ENCODE measurements around the gene TSSK2. TPM values are rescaled to one million over a fixed set of nuclear protein-coding genes. Genes with fewer than 3 reads are reported as not detected.
A peak's percentile ranks its signal among the peaks of the same experiment; 100 is the strongest.

The TSSK2 gene
- total RNA-seq, 3 donors from 2014 or later, result not detected

- ATAC-seq (no peak), DNase-seq (no peak)
- Mint-ChIP-seq H3K27me3 (ENCODE audit: low read depth) (no peaks in the 10 kb centered on the region), H3K36me3 (ENCODE audit: insufficient read depth) (peaks cover 10% of the 10 kb centered on the region), H3K9me3 (no peaks in the 10 kb centered on the region), H3K4me3 (no peak overlapping the region), H3K4me1 (ENCODE audit: low read depth) (peaks cover 74% of the 10 kb centered on the region)
These were observed 19.5 kb upstream of the TSSK2 start for GRCh38 chr22:19111584-19111983.

GRCh38 chr22:19113429-19113828, 17.7 kb upstream of the TSSK2 start:
- Mint-ChIP-seq H3K4me3 (no peak overlapping the region), H3K4me1 (ENCODE audit: low read depth) (peaks cover 76% of the 10 kb centered on the region), H3K27me3 (ENCODE audit: low read depth) (no peaks in the 10 kb centered on the region)

GRCh38 chr22:19114984-19115552, 16.0 kb upstream of the TSSK2 start:
- DNase-seq (no peak), ATAC-seq (no peak)
- peaks cover 76% of the 10 kb centered on the region for H3K4me1 Mint-ChIP-seq (ENCODE audit: low read depth)

More at GRCh38 chr22:19113429-19113828, 17.7 kb upstream of the TSSK2 start:
- Mint-ChIP-seq H3K9me3 (no peaks in the 10 kb centered on the region), H3K36me3 (ENCODE audit: insufficient read depth) (peaks cover 7% of the 10 kb centered on the region)
- ATAC-seq (no peak), DNase-seq (no peak)

GRCh38 chr22:19115628-19116027, 15.5 kb upstream of the TSSK2 start:
- Mint-ChIP-seq H3K27me3 (ENCODE audit: low read depth) (no peaks in the 10 kb centered on the region), H3K4me1 (ENCODE audit: low read depth) (peaks cover 78% of the 10 kb centered on the region), H3K4me3 (peak overlapping the region; percentile 17), H3K9me3 (no peaks in the 10 kb centered on the region), H3K36me3 (ENCODE audit: insufficient read depth) (peaks cover 7% of the 10 kb centered on the region)
- DNase-seq, result no peak
- ATAC-seq, result no peak

More at GRCh38 chr22:19114984-19115552, 16.0 kb upstream of the TSSK2 start:
- H3K36me3 Mint-ChIP-seq (ENCODE audit: insufficient read depth), result peaks cover 7% of the 10 kb centered on the region
- no peaks in the 10 kb centered on the region for H3K27me3 Mint-ChIP-seq (ENCODE audit: low read depth)
- no peak overlapping the region for H3K4me3 Mint-ChIP-seq
- no peaks in the 10 kb centered on the region for H3K9me3 Mint-ChIP-seq

GRCh38 chr22:19117111-19117512, 14.0 kb upstream of the TSSK2 start:
- Mint-ChIP-seq H3K27me3 (ENCODE audit: low read depth) (no peaks in the 10 kb centered on the region), H3K4me3 (peak overlapping the region; percentile 12), H3K4me1 (ENCODE audit: low read depth) (peaks cover 77% of the 10 kb centered on the region), H3K36me3 (ENCODE audit: insufficient read depth) (peaks cover 7% of the 10 kb centered on the region), H3K9me3 (no peaks in the 10 kb centered on the region)
- ATAC-seq, result no peak
- DNase-seq, result no peak

GRCh38 chr22:19118329-19118880, 12.7 kb upstream of the TSSK2 start:
- ATAC-seq (no peak), DNase-seq (no peak)
- no peaks in the 10 kb centered on the region for H3K9me3 Mint-ChIP-seq
- H3K27me3 Mint-ChIP-seq (ENCODE audit: low read depth), result no peaks in the 10 kb centered on the region
- no peak overlapping the region for H3K4me3 Mint-ChIP-seq
- H3K4me1 Mint-ChIP-seq (ENCODE audit: low read depth), result peaks cover 75% of the 10 kb centered on the region
- peaks cover 7% of the 10 kb centered on the region for H3K36me3 Mint-ChIP-seq (ENCODE audit: insufficient read depth)

GRCh38 chr22:19119949-19120348, 11.2 kb upstream of the TSSK2 start:
- Mint-ChIP-seq H3K27me3 (ENCODE audit: low read depth) (no peaks in the 10 kb centered on the region), H3K36me3 (ENCODE audit: insufficient read depth) (peaks cover 3% of the 10 kb centered on the region), H3K4me1 (ENCODE audit: low read depth) (peaks cover 69% of the 10 kb centered on the region), H3K4me3 (peak overlapping the region; percentile 89), H3K9me3 (no peaks in the 10 kb centered on the region)
- ATAC-seq (no peak), DNase-seq (no peak)

- Mint-ChIP-seq H3K4me1 (ENCODE audit: low read depth) (peaks cover 59% of the 10 kb centered on the region), H3K36me3 (ENCODE audit: insufficient read depth) (no peaks in the 10 kb centered on the region), H3K27me3 (ENCODE audit: low read depth) (no peaks in the 10 kb centered on the region), H3K9me3 (no peaks in the 10 kb centered on the region), H3K4me3 (peak overlapping the region; percentile 89)
- peak; percentile 9 to 13 for ATAC-seq
- DNase-seq, result no peak
These were observed 10.1 kb upstream of the TSSK2 start for GRCh38 chr22:19120829-19121630.

GRCh38 chr22:19121631-19122142, 9.4 kb upstream of the TSSK2 start:
- Mint-ChIP-seq H3K9me3 (no peaks in the 10 kb centered on the region), H3K36me3 (ENCODE audit: insufficient read depth) (no peaks in the 10 kb centered on the region), H3K4me3 (peak overlapping the region; percentile 89), H3K27me3 (ENCODE audit: low read depth) (no peaks in the 10 kb centered on the region), H3K4me1 (ENCODE audit: low read depth) (peaks cover 52% of the 10 kb centered on the region)
- DNase-seq, result peak; percentile 15
- peak; percentile 32 to 45 for ATAC-seq

GRCh38 chr22:19122143-19122751, 8.9 kb upstream of the TSSK2 start, which contains the start of gene DGCR2:
Gene DGCR2, minus strand, starts transcription at chr22:19122412. Its CDS starts 206 bp downstream, at chr22:19122206.
- peaks cover 46% of the 10 kb centered on the region for H3K4me1 Mint-ChIP-seq (ENCODE audit: low read depth)
- ATAC-seq (peak; percentile 96 to 97), DNase-seq (peak; percentile 97)
- no peaks in the 10 kb centered on the region for H3K36me3 Mint-ChIP-seq (ENCODE audit: insufficient read depth)
- no peaks in the 10 kb centered on the region for H3K9me3 Mint-ChIP-seq
- H3K4me3 Mint-ChIP-seq, result peak within 1 kb of the TSS; percentile 89
- no peaks in the 10 kb centered on the region for H3K27me3 Mint-ChIP-seq (ENCODE audit: low read depth)

- H3K36me3 Mint-ChIP-seq (ENCODE audit: insufficient read depth), result no peaks in the 10 kb centered on the region
- no peaks in the 10 kb centered on the region for H3K27me3 Mint-ChIP-seq (ENCODE audit: low read depth)
- ATAC-seq (no peak), DNase-seq (no peak)
- H3K9me3 Mint-ChIP-seq, result no peaks in the 10 kb centered on the region
- H3K4me1 Mint-ChIP-seq (ENCODE audit: low read depth), result peaks cover 40% of the 10 kb centered on the region
- peak overlapping the region; percentile 77 for H3K4me3 Mint-ChIP-seq
These were observed 8.2 kb upstream of the TSSK2 start for GRCh38 chr22:19122752-19123492.

- Mint-ChIP-seq H3K9me3 (no peaks in the 10 kb centered on the region), H3K36me3 (ENCODE audit: insufficient read depth) (no peaks in the 10 kb centered on the region), H3K4me1 (ENCODE audit: low read depth) (peaks cover 31% of the 10 kb centered on the region), H3K27me3 (ENCODE audit: low read depth) (no peaks in the 10 kb centered on the region), H3K4me3 (no peak overlapping the region)
- DNase-seq (no peak), ATAC-seq (no peak)
These were observed 7.2 kb upstream of the TSSK2 start for GRCh38 chr22:19123936-19124335.

GRCh38 chr22:19124377-19124776, 6.7 kb upstream of the TSSK2 start:
- H3K4me3 Mint-ChIP-seq, result no peak overlapping the region
- no peaks in the 10 kb centered on the region for H3K27me3 Mint-ChIP-seq (ENCODE audit: low read depth)
- DNase-seq (no peak), ATAC-seq (no peak)
- H3K4me1 Mint-ChIP-seq (ENCODE audit: low read depth), result peaks cover 26% of the 10 kb centered on the region
- no peaks in the 10 kb centered on the region for H3K9me3 Mint-ChIP-seq
- no peaks in the 10 kb centered on the region for H3K36me3 Mint-ChIP-seq (ENCODE audit: insufficient read depth)

- Mint-ChIP-seq H3K4me1 (ENCODE audit: low read depth) (peaks cover 20% of the 10 kb centered on the region), H3K9me3 (no peaks in the 10 kb centered on the region), H3K36me3 (ENCODE audit: insufficient read depth) (no peaks in the 10 kb centered on the region), H3K27me3 (ENCODE audit: low read depth) (no peaks in the 10 kb centered on the region), H3K4me3 (no peak overlapping the region)
- ATAC-seq, result no peak
- DNase-seq, result no peak
These were observed 6.1 kb upstream of the TSSK2 start for GRCh38 chr22:19125011-19125410.

All from activated T-cell treated with anti-CD3 and anti-CD28 coated beads, Interleukin-2, amount 50 U/mL, for 4 hours (primary cell).